Neural cell (in vitro differentiated cells): ENCODE data around the gene GRIP1. TPM values are rescaled to one million over a fixed set of nuclear protein-coding genes. Genes with fewer than 3 reads are reported as not detected.

Source experiments
- H2AFZ ChIP-seq: fragments of 200-600, 300-800 bp; sonication (generic), shearing (Covaris generic); 2 replicates; pipeline ENCODE4 v1.6.0; 2014; ENCODE audit warnings: low read depth, mild to moderate bottlenecking, antibody characterized with exemption, low read length, moderate library complexity
- H3F3A ChIP-seq: fragments of 200-600 bp; shearing (Covaris generic); 2 replicates; pipeline ENCODE4 v1.6.1; 2016; ENCODE audit warnings: mild to moderate bottlenecking, moderate library complexity, mixed read lengths, antibody characterized with exemption, low read length; ENCODE audit not compliant: insufficient read depth, poor library complexity, severe bottlenecking
- H3K27ac ChIP-seq: fragments of 200-600, 300-800 bp; sonication (generic), shearing (Covaris generic); 2 replicates; pipeline ENCODE4 v1.5.1; 2014; ENCODE audit warnings: mild to moderate bottlenecking, low read length, moderate library complexity
- H3K27me3 ChIP-seq: fragments of 300-800, 200-600 bp; sonication (generic), shearing (Covaris generic); 2 replicates; pipeline ENCODE4 v1.6.0; 2014; ENCODE audit warnings: mild to moderate bottlenecking, low read depth, low read length, moderate library complexity; ENCODE audit not compliant: insufficient read depth
- H3K36me3 ChIP-seq: fragments of 300-800, 200-600 bp; sonication (generic), shearing (Covaris generic); 2 replicates; pipeline ENCODE4 v1.5.1; 2014; ENCODE audit warnings: mild to moderate bottlenecking, antibody characterized with exemption, low read length, moderate library complexity; ENCODE audit not compliant: insufficient read depth
- H3K4me2 ChIP-seq: fragments of 300-800, 200-600 bp; sonication (generic), shearing (Covaris generic); 2 replicates; pipeline ENCODE4 v1.6.0; 2014; ENCODE audit warnings: mild to moderate bottlenecking, low read length
- H3K4me3 ChIP-seq: fragments of 300-800, 200-600 bp; sonication (generic), shearing (Covaris generic); 2 replicates; pipeline ENCODE4 v1.5.1; 2014; ENCODE audit warnings: mild to moderate bottlenecking, low read length, moderate library complexity
- H3K79me2 ChIP-seq: fragments of 200-600 bp; shearing (Covaris generic); replicated peaks from 2 replicates; pipeline ENCODE4 v1.6.0; 2014; ENCODE audit warnings: mild to moderate bottlenecking, low read length, moderate library complexity; ENCODE audit not compliant: insufficient read depth
- H3K9ac ChIP-seq: fragments of 300-800, 200-600 bp; sonication (generic), shearing (Covaris generic); 2 replicates; pipeline ENCODE4 v1.6.1; 2016; ENCODE audit warnings: mild to moderate bottlenecking, low read length, mixed read lengths
- H3K9me2 ChIP-seq: fragments of 200-600 bp; shearing (Covaris generic); 2 replicates; pipeline ENCODE4 v1.6.1; 2016; ENCODE audit warnings: mild to moderate bottlenecking, low read length, mixed read lengths; ENCODE audit not compliant: insufficient read depth
- H3K9me3 ChIP-seq: fragments of 200-600, 300-800 bp; sonication (generic), shearing (Covaris generic); 2 replicates; pipeline ENCODE4 v1.6.1; 2016; ENCODE audit warnings: mild to moderate bottlenecking, mixed run types, low read length, moderate library complexity, mixed read lengths
- H4K20me1 ChIP-seq: fragments of 200-600 bp; shearing (Covaris generic); 2 replicates; pipeline ENCODE4 v1.6.1; 2016; ENCODE audit warnings: mild to moderate bottlenecking, mixed run types; ENCODE audit not compliant: insufficient read depth
- CTCF ChIP-seq: fragments of 450-650 bp; IDR thresholded peaks from 2 replicates; pipeline ENCODE4 v1.5.1; 2014; ENCODE audit warnings: antibody characterized with exemption, mild to moderate bottlenecking, moderate library complexity; ENCODE audit not compliant: poor library complexity, severe bottlenecking
- EP300 ChIP-seq: fragments of 450-650 bp; conservative IDR thresholded peaks from 2 replicates; pipeline ENCODE4 v1.6.1; 2014; ENCODE audit warnings: antibody characterized with exemption, mild to moderate bottlenecking, moderate library complexity; ENCODE audit not compliant: poor library complexity, severe bottlenecking
- EZH2 ChIP-seq: fragments of 200-600, 300-800 bp; shearing (Covaris generic), sonication (generic); IDR thresholded peaks from 2 replicates; pipeline ENCODE4 v1.6.1; 2014; ENCODE audit warnings: antibody characterized with exemption, low read length, borderline replicate concordance, mild to moderate bottlenecking; ENCODE audit not compliant: insufficient read depth, poor library complexity, severe bottlenecking
- MXI1 ChIP-seq: fragments of 450-650 bp; conservative IDR thresholded peaks from 2 replicates; pipeline ENCODE4 v1.6.1; 2014; ENCODE audit warnings: antibody characterized with exemption, mild to moderate bottlenecking; ENCODE audit not compliant: poor library complexity, severe bottlenecking
- POLR2AphosphoS5 ChIP-seq: IDR thresholded peaks from 2 replicates; pipeline ENCODE4 v1.6.1; 2012
- RAD21 ChIP-seq: fragments of 450-650 bp; conservative IDR thresholded peaks from 2 replicates; pipeline ENCODE4 v1.6.1; 2014; ENCODE audit warnings: antibody characterized with exemption, mild to moderate bottlenecking, moderate library complexity
- REST ChIP-seq: IDR thresholded peaks from 2 replicates; pipeline ENCODE4 v1.6.1; 2012; ENCODE audit warnings: borderline replicate concordance
- SMC3 ChIP-seq: fragments of 450-650 bp; conservative IDR thresholded peaks from 2 replicates; pipeline ENCODE4 v1.6.1; 2014; ENCODE audit warnings: antibody characterized with exemption, mild to moderate bottlenecking, moderate library complexity; ENCODE audit not compliant: poor library complexity
- TAF1 ChIP-seq: IDR thresholded peaks from 2 replicates; pipeline ENCODE4 v1.6.1; 2012; ENCODE audit warnings: low read depth
- polyA plus RNA-seq: library from polyadenylated mRNA; depleted of rRNA; stranded (reverse); fragments of >200 nt; gene quantifications from 2 replicates; pipeline ENCODE4 v1.2.3, GENCODE V29; 2014

The GRIP1 gene
- polyA plus RNA-seq, 1 donor from 2014 or later, result 41.1 TPM

- no peak overlapping the region for H2AFZ ChIP-seq
- no peaks in the 10 kb centered on the region for H3K9me3 ChIP-seq
- H3F3A ChIP-seq, result no peaks in the 10 kb centered on the region
Measured at GRCh38 chr12:66709893-66710292, 31.0 kb upstream of the GRIP1 start.

GRCh38 chr12:66709457-66709773, 30.5 kb upstream of the GRIP1 start:
- Histone ChIP-seq H4K20me1 (no peaks in the 10 kb centered on the region), H2AFZ (no peak overlapping the region), H3K4me3 (no peak overlapping the region), H3K9me3 (no peaks in the 10 kb centered on the region), H3F3A (no peaks in the 10 kb centered on the region), H3K9ac (no peak overlapping the region), H3K27me3 (no peaks in the 10 kb centered on the region), H3K9me2 (no peaks in the 10 kb centered on the region), H3K27ac (no peak overlapping the region), H3K79me2 (no peaks in the 10 kb centered on the region), H3K36me3 (no peaks in the 10 kb centered on the region), H3K4me2 (no peak overlapping the region)
- TF ChIP-seq REST (no peak), RAD21 (no peak), EP300 (no peak), CTCF (no peak), POLR2AphosphoS5 (no peak), MXI1 (no peak), EZH2 (no peak), TAF1 (no peak), SMC3 (no peak)

More at GRCh38 chr12:66709893-66710292, 31.0 kb upstream of the GRIP1 start:
- no peak overlapping the region for H3K4me2 ChIP-seq
- no peak overlapping the region for H3K27ac ChIP-seq
- no peaks in the 10 kb centered on the region for H3K27me3 ChIP-seq
- H4K20me1 ChIP-seq, result no peaks in the 10 kb centered on the region
- no peak overlapping the region for H3K9ac ChIP-seq
- no peaks in the 10 kb centered on the region for H3K79me2 ChIP-seq
- no peaks in the 10 kb centered on the region for H3K9me2 ChIP-seq
- no peaks in the 10 kb centered on the region for H3K36me3 ChIP-seq
- no peak for TF ChIP-seq CTCF
- TF ChIP-seq REST, result no peak
- no peak for TF ChIP-seq TAF1
- no peak overlapping the region for H3K4me3 ChIP-seq
